HG03139 (cell line): Measurements from ENCODE around the gene WFDC8.
"Not testable (repeated sequence)": the region's sequence is repeated elsewhere in the genome, so short reads cannot be mapped to it uniquely, and the experiment has no call there.

ENCODE experiments used
- ATAC-seq: cut with Tn5 transposase; IDR thresholded peaks from one replicate; pipeline ENCODE4 v1.9.1; 2021; ENCODE audit not compliant: unreplicated experiment

Gene WFDC8

GRCh38 chr20:45579184-45579583 lies at the start of gene WFDC8:
WFDC8 (minus strand) TSS chr20:45579284; CDS start chr20:45579247, 37 bp downstream.
- no peak for ATAC-seq

DNA sequence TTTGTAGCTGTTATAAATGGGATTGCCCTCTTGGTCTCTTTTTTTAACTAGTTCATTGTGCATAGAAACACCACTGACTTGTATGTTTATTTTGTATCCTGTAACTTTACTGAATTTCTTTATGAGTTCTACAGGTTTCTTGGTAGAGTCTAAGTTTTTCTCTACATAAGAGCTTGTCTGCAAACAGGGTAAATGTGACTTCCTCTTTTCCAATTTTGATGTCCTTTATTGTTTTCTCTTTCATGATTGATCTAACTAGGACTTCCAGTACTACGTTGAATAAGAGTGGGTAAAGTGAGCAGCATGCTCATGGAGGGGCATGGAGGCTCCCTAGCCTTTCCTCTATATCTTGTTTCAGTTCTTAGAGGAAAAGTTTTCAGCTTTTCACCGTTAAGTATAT lies 47.5 kb upstream of the WFDC8 start:
- no peak for ATAC-seq

DNA sequence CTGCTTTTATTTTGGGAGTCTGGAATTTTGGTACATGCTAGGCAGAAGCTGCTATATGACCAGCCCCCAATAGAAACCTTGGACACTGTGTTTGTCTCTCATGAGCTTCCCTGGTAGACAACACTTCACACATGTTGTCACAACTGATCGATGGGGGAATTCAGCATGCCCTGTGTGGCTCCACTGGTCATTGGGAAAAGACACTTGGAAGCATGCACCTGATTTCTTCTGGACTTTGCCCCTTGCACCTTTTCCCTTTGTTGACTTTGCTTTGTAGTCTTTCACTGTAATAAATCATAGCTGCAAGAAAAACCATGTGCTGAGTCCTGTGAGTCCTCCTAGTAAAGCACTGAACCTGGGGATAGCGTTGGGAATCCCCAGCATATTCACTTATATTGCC lies 42.5 kb upstream of the WFDC8 start:
- no peak for ATAC-seq

- no peak for ATAC-seq
Observed at GRCh38 chr20:45617591-45617990, 38.5 kb upstream of the WFDC8 start.

DNA sequence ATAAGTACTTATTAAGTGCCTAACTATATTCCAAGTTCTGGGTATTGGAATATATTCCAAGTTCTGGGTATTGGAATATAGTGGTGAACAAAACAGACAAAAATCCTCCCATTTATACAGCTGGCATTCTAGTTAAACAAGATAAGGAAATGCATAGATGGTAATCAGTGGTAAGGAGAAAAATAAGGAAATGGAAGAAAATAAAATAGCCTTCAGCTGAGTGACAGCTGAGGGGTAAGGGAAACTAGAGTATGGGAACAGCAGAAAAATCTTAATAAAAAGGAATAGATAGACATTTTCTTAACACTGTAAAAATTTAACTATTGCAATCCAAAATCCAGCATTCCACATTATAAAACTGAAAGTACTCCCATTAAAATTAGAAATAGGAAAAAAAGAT lies 33.2 kb upstream of the WFDC8 start:
- ATAC-seq, result no peak

- ATAC-seq, result no peak
Observed at GRCh38 chr20:45611054-45611453, 32.0 kb upstream of the WFDC8 start.

- no peak for ATAC-seq
Observed at GRCh38 chr20:45607810-45608209, 28.7 kb upstream of the WFDC8 start.

- ATAC-seq, result no peak
Observed at GRCh38 chr20:45595235-45595634, 16.2 kb upstream of the WFDC8 start.

DNA sequence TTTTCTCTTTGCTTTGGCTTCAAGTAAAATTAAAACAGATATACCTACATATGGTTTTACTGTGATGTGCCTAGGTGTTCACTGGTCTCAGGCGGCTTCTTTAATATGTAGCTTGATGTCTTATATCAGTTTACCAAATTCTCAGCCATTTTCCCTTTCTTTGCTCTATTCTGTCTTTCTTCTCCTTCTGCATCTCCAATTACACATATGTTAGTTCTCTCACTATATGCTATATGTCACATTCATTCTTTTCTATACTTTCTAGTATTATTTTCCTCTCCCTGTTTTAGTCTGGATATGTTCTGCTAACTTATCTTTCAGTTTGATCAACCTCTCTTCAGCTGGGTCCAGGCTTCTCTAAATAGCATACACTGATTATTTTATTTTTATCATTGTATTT lies 14.4 kb upstream of the WFDC8 start:
- no peak for ATAC-seq

DNA sequence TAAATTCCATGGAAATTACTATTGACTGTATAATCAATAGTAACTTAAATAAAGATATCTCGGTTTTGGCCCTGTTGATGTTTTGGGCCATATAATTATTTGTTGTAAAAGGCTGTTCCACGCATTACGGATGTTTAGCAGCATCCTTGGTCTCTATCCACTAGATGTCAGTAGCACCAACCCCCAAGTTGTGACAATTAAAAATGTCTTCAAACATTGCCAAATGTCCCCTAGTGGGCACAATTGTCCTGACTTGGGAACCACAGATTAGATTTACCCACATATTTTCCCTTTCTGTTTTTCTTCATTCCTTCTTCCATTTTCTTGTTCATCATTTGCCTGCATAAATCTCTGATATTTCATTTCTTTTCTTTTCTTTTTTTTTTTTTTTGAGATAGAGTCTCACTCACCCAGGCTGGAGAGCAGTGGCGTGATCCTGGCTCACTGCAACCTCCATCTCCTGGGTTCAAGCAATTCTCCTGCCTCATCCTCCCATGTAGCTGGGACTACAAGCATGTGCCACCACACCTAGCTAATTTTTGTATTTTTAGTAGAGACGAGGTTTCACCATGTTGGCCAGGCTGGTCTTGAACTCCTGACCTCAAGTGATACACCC lies 13.6 kb upstream of the WFDC8 start:
- ATAC-seq, result no peak

DNA sequence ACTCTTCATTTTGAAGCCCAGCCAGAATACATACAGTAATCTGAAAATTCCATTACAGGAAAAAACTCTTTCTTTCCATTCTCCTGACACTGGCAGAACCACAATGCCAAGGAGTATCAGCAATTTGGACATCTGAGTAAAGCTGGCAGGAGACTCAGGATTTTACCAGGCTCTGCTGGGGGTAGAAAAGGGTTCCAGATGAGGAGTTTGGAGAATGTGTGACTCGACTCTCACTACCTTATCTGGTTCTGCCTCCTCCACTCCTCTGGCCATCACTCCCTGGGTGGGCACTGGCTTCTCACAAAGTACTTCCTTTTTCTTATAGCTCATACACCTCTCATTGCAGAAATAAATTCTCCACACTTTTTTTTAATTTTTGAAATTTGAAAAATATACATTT lies 10.6 kb upstream of the WFDC8 start:
- no peak for ATAC-seq

DNA sequence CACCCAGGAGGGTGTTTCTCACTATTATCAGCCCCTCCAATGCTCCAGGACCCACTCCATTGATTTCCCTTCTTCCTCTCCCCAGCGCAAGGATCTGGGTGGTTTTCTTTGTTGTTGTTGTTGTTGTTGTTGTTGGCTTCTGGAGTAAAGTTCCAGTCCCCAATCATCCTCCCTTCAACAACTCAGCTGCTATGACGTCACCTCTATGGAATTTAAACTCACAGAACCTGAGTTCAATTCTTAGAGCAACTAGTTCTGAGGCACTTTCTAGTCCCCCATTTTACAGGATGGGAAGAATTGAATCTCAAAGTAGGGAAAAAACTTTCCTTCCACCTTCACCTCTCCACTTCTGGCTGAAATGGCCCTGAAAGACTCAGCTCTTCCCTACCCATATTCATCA lies 9.7 kb upstream of the WFDC8 start:
- ATAC-seq, result no peak

- not testable (repeated sequence) for ATAC-seq
Observed at GRCh38 chr20:45585986-45586385, 6.9 kb upstream of the WFDC8 start.

DNA sequence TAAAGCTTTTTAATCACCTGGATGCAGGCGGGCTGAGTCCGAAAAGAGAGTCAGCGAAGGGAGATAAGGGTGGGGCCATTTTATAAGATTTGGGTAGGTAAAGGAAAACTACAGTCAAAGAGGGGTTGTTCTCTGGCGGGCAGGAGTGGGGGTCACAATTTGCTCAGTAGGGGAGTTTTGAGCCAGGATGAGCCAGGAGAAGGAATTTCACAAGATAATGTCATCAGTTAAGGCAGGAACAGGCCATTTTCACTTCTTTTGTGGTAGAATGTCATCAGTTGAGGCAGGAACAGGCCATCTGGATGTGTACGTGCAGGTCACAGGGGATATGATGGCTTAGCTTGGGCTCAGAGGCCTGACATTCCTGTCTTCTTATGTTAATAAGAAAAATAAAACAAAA lies 5.2 kb upstream of the WFDC8 start:
- not testable (repeated sequence) for ATAC-seq

DNA sequence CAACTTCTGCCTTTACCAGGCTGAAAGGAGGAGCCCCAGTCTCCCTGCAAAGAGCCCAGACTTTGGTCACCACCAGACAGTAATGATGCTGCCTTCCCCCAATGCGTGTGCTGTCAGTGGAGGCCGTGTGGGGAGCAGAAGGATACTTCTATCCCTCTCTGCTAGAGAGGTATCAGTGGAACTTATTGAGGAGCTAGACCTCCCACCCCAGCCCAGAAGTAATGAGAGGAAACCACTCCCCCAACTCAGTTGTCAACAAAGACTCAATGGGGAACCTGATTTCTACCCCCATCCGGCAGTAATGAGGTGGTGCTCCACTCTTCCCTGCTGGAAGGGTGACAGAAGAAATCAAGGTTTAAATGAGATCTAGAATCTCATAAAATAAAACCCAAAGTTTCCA lies 4.4 kb upstream of the WFDC8 start:
- ATAC-seq, result no peak

GRCh38 chr20:45581702-45582101 lies 2.6 kb upstream of the WFDC8 start:
- ATAC-seq, result no peak

GRCh38 chr20:45578231-45578630 lies 853 bp downstream of the WFDC8 start:
- no peak for ATAC-seq

DNA sequence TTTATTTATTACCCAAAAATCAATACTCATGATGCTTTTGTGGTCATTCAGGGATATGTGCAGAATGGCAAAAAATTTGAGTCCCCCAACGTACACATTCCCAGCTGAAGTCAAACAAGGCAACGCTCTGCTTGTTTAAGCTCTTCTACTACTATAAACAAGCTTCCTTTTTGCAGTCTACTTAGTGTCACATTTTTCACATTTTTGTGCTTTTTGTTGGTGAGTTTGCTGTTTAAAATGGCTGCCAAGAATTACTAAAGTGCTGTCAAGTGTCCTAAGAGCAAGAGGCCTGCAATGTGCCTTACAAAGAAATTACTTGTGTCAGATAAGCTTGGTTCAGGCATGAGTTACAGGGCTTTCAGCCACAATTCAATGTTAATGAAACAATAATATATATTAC lies 2.1 kb downstream of the WFDC8 start:
- no peak for ATAC-seq

DNA sequence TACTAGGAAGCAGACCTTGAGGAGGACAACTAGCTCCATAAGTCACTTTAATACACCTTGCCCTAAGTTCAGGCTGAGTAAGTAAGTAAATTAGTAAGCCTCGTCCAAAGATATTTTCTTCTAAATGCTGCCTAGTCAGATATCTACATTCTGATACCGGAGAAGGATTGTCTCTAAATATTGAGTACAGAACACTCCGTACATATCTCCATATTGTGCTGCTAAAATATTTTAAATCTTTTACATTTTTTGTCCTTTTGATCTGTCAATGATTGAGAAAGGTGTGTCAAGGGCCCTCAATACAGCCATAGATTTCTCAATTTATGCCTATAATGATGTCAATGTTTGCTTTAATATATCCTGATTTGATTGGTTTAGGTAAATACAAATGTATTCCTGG lies 3.2 kb downstream of the WFDC8 start:
- ATAC-seq, result no peak

- not testable (repeated sequence) for ATAC-seq
Observed at GRCh38 chr20:45569650-45570049, 9.4 kb downstream of the WFDC8 start.

GRCh38 chr20:45564760-45565276 lies 14.3 kb downstream of the WFDC8 start:
- no peak for ATAC-seq

DNA sequence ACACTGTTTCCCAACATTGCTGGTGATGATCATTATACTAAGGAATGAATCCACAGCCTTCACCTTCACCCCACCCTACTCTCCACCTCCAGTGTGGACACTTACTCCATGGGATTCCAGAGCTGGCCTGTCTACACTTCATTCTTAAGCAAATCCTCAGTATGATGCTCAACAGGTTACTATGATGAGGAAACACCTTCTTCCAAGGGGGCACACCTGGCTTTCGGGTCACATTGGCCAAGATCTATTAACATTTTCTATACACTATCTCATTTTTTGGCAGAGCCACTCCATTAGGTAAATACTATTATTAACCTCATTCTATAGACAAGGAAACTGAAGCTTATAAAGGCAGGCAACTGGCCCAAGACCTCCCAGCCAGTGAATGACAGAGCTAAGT lies 23.9 kb downstream of the WFDC8 start:
- no peak for ATAC-seq

GRCh38 chr20:45552456-45552855 lies 26.6 kb downstream of the WFDC8 start:
- no peak for ATAC-seq
